GM23248 (cell line): ENCODE results near the gene SCNN1A. TPM values are rescaled to one million over a fixed set of nuclear protein-coding genes. Genes with fewer than 3 reads are reported as not detected.

ENCODE experiments used
- DNase-seq: peaks from one replicate; pipeline ENCODE4 v3.0.0-alpha.2; 2015
- H2AFZ ChIP-seq: fragments of 200-600 bp; sonication (generic); 2 replicates; pipeline ENCODE4 v1.6.1; 2016; ENCODE audit warnings: antibody characterized with exemption
- H3F3A ChIP-seq: fragments of 200-600 bp; sonication (generic); 2 replicates; pipeline ENCODE4 v1.6.1; 2016; ENCODE audit warnings: mild to moderate bottlenecking, antibody characterized with exemption, mixed run types; ENCODE audit not compliant: insufficient read depth
- H3K27ac ChIP-seq: fragments of 200-600 bp; sonication (generic); 2 replicates; pipeline ENCODE4 v1.5.1; 2016; ENCODE audit warnings: mild to moderate bottlenecking
- H3K27me3 ChIP-seq: fragments of 200-600 bp; sonication (generic); replicated peaks from 2 replicates; pipeline ENCODE4 v1.6.1; 2016; ENCODE audit warnings: mild to moderate bottlenecking; ENCODE audit not compliant: insufficient read depth
- H3K36me3 ChIP-seq: fragments of 200-600 bp; sonication (generic); 2 replicates; pipeline ENCODE4 v1.6.1; 2016; ENCODE audit warnings: low read depth, mild to moderate bottlenecking
- H3K4me1 ChIP-seq: fragments of 200-600 bp; sonication (generic); 2 replicates; pipeline ENCODE4 v1.6.1; 2016; ENCODE audit warnings: mild to moderate bottlenecking; ENCODE audit not compliant: insufficient read depth
- H3K4me2 ChIP-seq: fragments of 200-600 bp; sonication (generic); one replicate; pipeline ENCODE4 v1.6.1; 2016; ENCODE audit warnings: mild to moderate bottlenecking; ENCODE audit not compliant: unreplicated experiment
- H3K4me3 ChIP-seq: fragments of 200-600 bp; sonication (generic); 2 replicates; pipeline ENCODE4 v1.5.1; 2016; ENCODE audit warnings: mild to moderate bottlenecking
- H3K79me2 ChIP-seq: fragments of 200-600 bp; sonication (generic); 2 replicates; pipeline ENCODE4 v1.6.1; 2016; ENCODE audit warnings: mild to moderate bottlenecking; ENCODE audit not compliant: insufficient read depth
- H3K9ac ChIP-seq: fragments of 200-600 bp; sonication (generic); 2 replicates; pipeline ENCODE4 v1.6.1; 2016; ENCODE audit warnings: mild to moderate bottlenecking
- H3K9me2 ChIP-seq: fragments of 200-600 bp; sonication (generic); 2 replicates; pipeline ENCODE4 v1.6.1; 2016; ENCODE audit warnings: mixed run types, mild to moderate bottlenecking, moderate library complexity; ENCODE audit not compliant: insufficient read depth
- H3K9me3 ChIP-seq: fragments of 200-600 bp; sonication (generic); one replicate; pipeline ENCODE4 v1.6.1; 2017; ENCODE audit warnings: low read depth
- H4K20me1 ChIP-seq: fragments of 200-600 bp; sonication (generic); 2 replicates; pipeline ENCODE4 v1.6.0; 2016; ENCODE audit not compliant: insufficient read depth
- EZH2 ChIP-seq: fragments of 200-600 bp; sonication (generic); IDR thresholded peaks from 2 replicates; pipeline ENCODE4 v1.6.1; 2018; ENCODE audit warnings: antibody characterized with exemption, mild to moderate bottlenecking; ENCODE audit not compliant: insufficient read depth, poor library complexity, severe bottlenecking
- EZH2phosphoT487 ChIP-seq: fragments of 200-600 bp; sonication (generic); IDR thresholded peaks from 2 replicates; pipeline ENCODE4 v1.6.1; 2018; ENCODE audit warnings: antibody characterized with exemption, moderate library complexity, mild to moderate bottlenecking, low read depth; ENCODE audit not compliant: insufficient read depth
- WGBS, 2 experiments: methylation state at CpG; one replicate each; pipeline ENCODE4 v1.1.6; 2015 to 2017; ENCODE audit warnings: low lambda C conversion rate in 2 of 2, low coverage in 1 of 2; ENCODE audit errors: missing lambda C conversion rate in 2 of 2; 5-methylcytosine and 5-hydroxymethylcytosine counted together
- in situ Hi-C: fragments of 300-500 bp; cut with MboI; formaldehyde crosslinking; loops from 2 replicates; pipeline ENCODE4 v1.15.0; 2020
- polyA plus RNA-seq: library from polyadenylated mRNA; unstranded; fragments of >200 nt; fragmentation: Nextera tagmentation; extraction: Ambion mirVana; gene quantifications from 2 replicates; pipeline ENCODE4 v1.2.1, GENCODE V29; 2016
- total RNA-seq: library from RNA; depleted of rRNA; stranded (reverse); fragments of >200 nt; shearing (Covaris generic); gene quantifications from 2 replicates; pipeline ENCODE4 v1.2.3, GENCODE V29; 2014

The SCNN1A gene
- total and polyA plus RNA-seq, 2 experiments from 2014 or later: 0.59 to 0.76 TPM

DNA sequence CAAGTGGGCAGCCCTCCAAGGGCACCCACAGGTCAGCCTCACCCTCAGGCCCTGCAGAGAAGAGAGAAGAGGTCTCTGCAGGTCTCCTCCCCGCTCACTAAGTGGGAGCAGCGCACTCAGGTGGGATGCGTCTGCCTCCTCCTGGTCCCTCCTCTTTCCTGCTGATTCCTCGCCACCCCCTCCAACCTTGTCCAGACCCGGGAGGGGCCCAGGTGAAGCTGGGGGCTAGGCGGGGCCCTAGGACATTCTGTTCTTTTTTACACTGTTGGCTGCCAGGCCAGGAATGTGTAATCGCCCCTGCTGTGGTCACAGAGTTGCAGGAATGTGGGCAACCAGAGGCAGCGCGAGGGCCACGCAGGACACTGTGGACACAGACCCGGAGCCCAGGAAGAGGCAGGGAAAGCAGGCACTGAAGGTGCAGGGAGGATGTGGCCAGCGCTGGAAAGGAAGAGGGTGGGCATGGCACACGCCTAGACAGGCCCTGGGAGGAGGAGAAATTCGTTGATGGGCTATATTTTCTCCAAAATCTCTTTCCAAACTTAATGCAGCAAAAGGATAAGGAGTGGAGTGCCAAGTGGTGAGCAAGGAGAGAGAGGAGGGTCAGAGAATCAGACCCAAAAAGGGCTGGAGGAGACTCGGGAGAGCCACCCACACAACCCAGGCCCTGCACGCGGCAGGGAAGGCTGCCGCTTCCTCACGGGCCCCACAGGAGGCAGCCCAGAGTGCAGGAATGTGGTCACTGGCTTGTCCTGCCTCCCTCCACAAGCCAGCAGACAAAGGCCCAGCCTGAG, 911 bp upstream of the SCNN1A start:
- H3K9me2 ChIP-seq: no peaks in the 10 kb centered on the region
- in situ Hi-C loops: no loop called here
- H3K27me3 ChIP-seq: no peaks in the 10 kb centered on the region
- H3K4me3 ChIP-seq: no peak overlapping the region
- H3K9me3 ChIP-seq: no peaks in the 10 kb centered on the region
- WGBS, 2 experiments: 45 to 48% methylated on average over 19 of the region's 19 CpGs
- H3K4me2 ChIP-seq: peak overlapping the region; percentile 65
- peaks cover 38% of the 10 kb centered on the region for H3K4me1 ChIP-seq
- TF ChIP-seq EZH2: no peak
- no peak for TF ChIP-seq EZH2phosphoT487
- H3K79me2 ChIP-seq: no peaks in the 10 kb centered on the region
- H3F3A ChIP-seq: peaks cover 22% of the 10 kb centered on the region
- peak overlapping the region; percentile 52; the same call in 1 of the 2 replicates for H3K9ac ChIP-seq
- H3K27ac ChIP-seq: peak overlapping the region; percentile 47
- H3K36me3 ChIP-seq: no peaks in the 10 kb centered on the region
- DNase-seq: peak; percentile 85
- H4K20me1 ChIP-seq: no peaks in the 10 kb centered on the region
- H2AFZ ChIP-seq: peak overlapping the region; percentile 80

DNA sequence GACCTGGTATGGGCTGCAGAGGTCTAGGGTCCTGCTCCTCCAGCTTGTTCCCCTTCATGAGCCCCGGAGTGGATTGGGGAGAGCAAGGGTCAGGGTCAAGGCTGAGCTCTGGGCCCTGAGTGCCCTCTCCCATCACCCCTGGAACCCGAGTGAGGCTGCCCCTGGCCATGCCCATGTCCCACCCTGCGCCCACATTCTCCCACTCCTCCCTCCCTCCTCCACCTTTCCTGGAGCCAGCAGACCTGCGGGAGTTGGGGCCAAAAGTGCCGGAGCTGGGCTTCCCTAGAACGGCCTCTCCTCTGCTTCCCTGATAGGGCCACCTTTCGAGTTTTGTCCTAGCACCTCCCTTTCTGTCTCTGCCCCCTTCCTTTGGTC, 590 bp downstream of the SCNN1A start:
- Histone ChIP-seq H3K27me3 (no peaks in the 10 kb centered on the region), H4K20me1 (no peaks in the 10 kb centered on the region), H3K27ac (no peak overlapping the region), H3K4me3 (no peak overlapping the region), H2AFZ (no peak overlapping the region), H3K9me3 (no peaks in the 10 kb centered on the region), H3K9me2 (no peaks in the 10 kb centered on the region), H3K79me2 (no peaks in the 10 kb centered on the region), H3K36me3 (no peaks in the 10 kb centered on the region), H3K4me1 (peaks cover 38% of the 10 kb centered on the region), H3F3A (peaks cover 22% of the 10 kb centered on the region; the same call in 1 of the 2 replicates), H3K4me2 (no peak overlapping the region), H3K9ac (no peak overlapping the region)
- WGBS, 2 experiments: 87 to 91% methylated on average over 6 to 7 of the region's 7 CpGs
- DNase-seq: no peak
- TF ChIP-seq EZH2phosphoT487 (no peak), EZH2 (no peak)
- in situ Hi-C loops: no loop called here

DNA sequence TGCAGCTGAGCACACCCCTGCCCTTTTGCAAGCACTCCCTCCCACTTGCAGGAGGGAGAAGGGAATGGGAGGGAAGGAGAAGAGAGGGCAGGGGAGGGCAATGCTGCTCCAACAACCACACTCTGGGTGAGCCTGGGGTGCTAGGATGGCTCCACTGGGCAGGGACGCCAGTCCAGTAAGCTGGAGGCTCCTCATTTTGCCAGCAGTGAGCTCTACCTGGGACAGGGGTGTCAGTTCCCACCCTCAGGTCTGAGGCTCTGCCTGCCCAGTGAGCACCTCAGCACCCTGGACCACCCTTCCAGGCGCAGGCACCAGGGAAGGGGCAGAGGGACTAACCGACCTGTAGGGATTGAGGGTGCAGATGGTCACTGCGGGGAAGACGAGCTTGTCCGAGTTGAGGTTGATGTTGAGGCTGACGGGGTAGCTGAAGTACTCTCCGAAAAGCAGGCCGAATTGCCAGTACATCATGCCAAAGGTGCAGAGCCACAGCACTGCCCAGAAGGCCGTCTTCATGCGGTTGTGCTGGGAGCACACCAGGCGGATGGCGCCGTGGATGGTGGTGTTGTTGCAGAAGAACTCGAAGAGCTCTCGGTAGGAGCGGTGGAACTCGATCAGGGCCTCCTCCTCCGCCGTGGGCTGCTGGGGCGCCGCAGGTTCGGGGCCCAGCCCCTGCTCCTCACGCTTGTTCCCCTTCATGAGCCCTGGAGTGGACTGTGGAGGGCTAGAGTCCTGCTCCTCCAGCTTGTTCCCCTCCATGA, 1.2 kb downstream of the SCNN1A start:
- H3K27me3 ChIP-seq: no peaks in the 10 kb centered on the region
- 91% methylated on average over 24 of the region's 24 CpGs for WGBS, 2 experiments
- H3K9ac ChIP-seq: no peak overlapping the region
- H3K4me1 ChIP-seq: peaks cover 37% of the 10 kb centered on the region
- H4K20me1 ChIP-seq: no peaks in the 10 kb centered on the region
- no peak overlapping the region for H3K4me2 ChIP-seq
- no peaks in the 10 kb centered on the region for H3K36me3 ChIP-seq
- no peak overlapping the region for H3K4me3 ChIP-seq
- TF ChIP-seq EZH2 (no peak), EZH2phosphoT487 (no peak)
- no peaks in the 10 kb centered on the region for H3K9me2 ChIP-seq
- in situ Hi-C loops: no loop called here
- peaks cover 22% of the 10 kb centered on the region; the same call in 1 of the 2 replicates for H3F3A ChIP-seq
- DNase-seq: no peak
- no peak overlapping the region for H3K27ac ChIP-seq
- no peaks in the 10 kb centered on the region for H3K9me3 ChIP-seq
- no peak overlapping the region for H2AFZ ChIP-seq
- no peaks in the 10 kb centered on the region for H3K79me2 ChIP-seq

GRCh38 chr12:6373022-6373787, 2.2 kb downstream of the SCNN1A start:
- Histone ChIP-seq H3K4me2 (peak overlapping the region; percentile 71), H3K27ac (peak overlapping the region; percentile 89), H3K4me3 (no peak overlapping the region), H2AFZ (peak overlapping the region; percentile 90; the same call in 1 of the 2 replicates), H3K9me3 (no peaks in the 10 kb centered on the region), H4K20me1 (no peaks in the 10 kb centered on the region), H3K79me2 (no peaks in the 10 kb centered on the region), H3F3A (peaks cover 22% of the 10 kb centered on the region; the same call in 1 of the 2 replicates), H3K9ac (peak overlapping the region; percentile 69; the same call in 1 of the 2 replicates), H3K27me3 (no peaks in the 10 kb centered on the region), H3K9me2 (no peaks in the 10 kb centered on the region), H3K36me3 (no peaks in the 10 kb centered on the region), H3K4me1 (peaks cover 37% of the 10 kb centered on the region)
- DNase-seq: no peak
- 56 to 57% methylated on average over 14 of the region's 14 CpGs for WGBS, 2 experiments
- no peak for TF ChIP-seq EZH2
- no peak for TF ChIP-seq EZH2phosphoT487
- in situ Hi-C loops: no loop called here
